Dermis microvascular lymphatic vessel endothelial cell (primary cell): ENCODE measurements around the gene SLC46A3. TPM values are rescaled to one million over a fixed set of nuclear protein-coding genes. Genes with fewer than 3 reads are reported as not detected.
"Not testable (repeated sequence)": the region's sequence is repeated elsewhere in the genome, so short reads cannot be mapped to it uniquely, and the experiment has no call there.

Source experiments
- DNase-seq, 2 donors: peaks; one replicate each; pipeline versions ENCODE4 v3.0.0 to v3.0.0-alpha.2; 2010; ENCODE audit warnings: low read depth in 2 of 2
- total RNA-seq: library from RNA; depleted of rRNA; stranded (reverse); fragments of >200 nt; gene quantifications from 2 replicates; pipeline ENCODE4 v1.2.1, GENCODE V29; 2014

SLC46A3 gene
- total RNA-seq, 1 donor from 2014 or later = 2.7 TPM

DNA sequence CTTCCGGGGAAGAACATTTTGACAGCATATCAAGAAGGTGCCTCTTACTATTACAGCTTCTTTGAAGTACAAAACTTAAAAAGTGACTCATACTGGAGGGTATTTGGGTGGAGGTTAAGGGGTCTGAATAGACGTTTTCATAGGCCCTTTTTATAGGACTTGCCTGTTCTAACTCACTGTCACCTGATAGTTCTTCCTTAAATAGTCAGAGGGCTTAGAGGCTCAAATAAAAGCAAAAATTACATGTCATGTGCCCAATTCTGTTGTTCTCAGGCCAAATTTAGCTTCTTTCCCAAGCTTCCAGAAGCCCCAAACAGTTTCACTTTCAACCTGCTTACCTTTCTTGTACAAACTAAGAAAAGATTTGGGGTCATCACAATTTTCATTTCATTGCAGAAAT, 16.1 kb upstream of the SLC46A3 start:
- DNase-seq = no peak

- no peak for DNase-seq
Observed at GRCh38 chr13:28730762-28731161, 12.0 kb upstream of the SLC46A3 start.

DNA sequence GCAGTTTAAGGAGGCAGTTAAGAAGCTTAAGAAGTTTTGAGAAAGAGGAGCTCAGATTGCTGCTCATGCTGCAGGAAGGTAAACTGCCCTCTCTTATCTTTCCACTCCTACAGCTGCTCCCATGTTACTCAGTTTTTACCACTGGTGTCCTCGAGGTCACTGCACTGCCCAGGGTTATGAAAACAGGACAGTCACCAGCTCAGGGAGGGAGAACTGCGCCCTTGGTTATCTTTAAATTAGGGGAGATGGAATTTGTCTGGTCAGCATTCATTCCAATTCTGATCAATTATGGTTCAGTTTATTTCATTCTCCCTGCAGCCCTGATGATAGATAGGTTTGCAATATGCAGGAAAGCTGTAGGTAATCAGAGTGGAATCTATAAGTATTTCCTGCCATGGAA, 10.8 kb upstream of the SLC46A3 start:
- DNase-seq = no peak

DNA sequence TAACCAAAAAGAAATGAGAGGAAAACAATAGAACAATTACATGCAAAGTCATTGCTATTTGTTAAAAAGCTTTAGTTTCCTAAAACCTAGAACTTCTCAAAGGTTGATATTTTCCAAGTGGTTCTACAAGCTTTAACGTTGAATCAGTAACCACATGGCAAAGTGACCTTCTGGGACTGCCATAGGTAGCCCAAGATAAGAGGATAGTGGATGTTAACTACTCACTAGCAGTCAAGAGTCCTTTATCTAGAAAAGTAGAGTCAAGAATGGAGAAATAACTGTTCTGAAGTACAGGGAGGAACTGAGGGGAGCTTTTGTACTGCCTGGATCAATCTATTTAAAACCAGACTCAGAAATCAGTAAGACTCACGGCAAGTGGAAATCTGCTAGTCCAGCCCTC, 9.9 kb upstream of the SLC46A3 start:
- DNase-seq = no peak

DNA sequence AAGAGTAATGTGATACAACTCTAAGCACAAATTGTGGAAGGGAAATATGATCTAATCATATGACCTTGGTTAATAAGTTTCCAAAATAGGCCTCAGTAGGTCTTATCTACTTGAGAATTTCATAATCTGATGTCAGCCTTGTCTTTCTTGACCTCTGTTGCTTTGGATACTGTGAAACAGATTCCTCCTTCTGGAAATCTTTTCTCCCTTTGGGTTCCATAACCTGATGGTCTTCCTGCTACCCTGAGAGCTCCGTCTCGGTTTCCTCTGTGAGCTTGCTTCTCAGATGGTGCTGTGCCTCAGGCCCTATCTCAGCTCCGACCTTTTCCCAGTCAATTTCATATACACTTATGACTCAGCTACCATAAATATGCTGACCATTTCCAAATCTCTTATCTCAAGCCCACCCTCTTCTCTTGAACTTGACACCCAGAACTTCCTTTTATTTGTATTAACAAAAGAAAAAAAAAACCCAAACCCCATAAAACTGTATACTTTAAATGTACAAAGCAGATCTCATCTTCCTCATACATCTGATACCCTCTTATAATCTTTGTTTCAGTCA, 6.4 kb upstream of the SLC46A3 start:
- DNase-seq = no peak

- no peak for DNase-seq
Observed at GRCh38 chr13:28723806-28724205, 5.0 kb upstream of the SLC46A3 start.

GRCh38 chr13:28719227-28720055, 671 bp upstream of the SLC46A3 start:
- no peak for DNase-seq

- peak; percentile 32 to 48 for DNase-seq
Observed at GRCh38 chr13:28718196-28718542, 601 bp downstream of the SLC46A3 start.

DNA sequence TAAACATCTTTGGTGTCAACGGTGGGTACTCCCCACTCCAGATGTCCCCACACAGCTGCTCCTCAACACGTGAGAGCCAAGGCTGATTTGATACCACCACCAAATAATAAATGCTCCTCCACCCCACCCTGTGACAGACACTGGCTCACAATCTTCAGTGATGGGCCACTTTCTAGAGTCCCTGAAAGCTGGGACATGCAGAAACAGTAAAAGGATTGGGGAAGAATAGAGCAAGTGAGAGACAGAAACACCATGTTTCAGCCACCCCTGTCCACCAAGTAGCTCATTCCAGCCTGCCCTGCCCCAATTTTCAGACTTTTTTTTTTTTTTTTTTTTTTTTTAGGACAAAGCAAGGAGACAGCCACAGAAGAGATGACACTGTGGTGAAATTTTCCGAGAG, 1.6 kb downstream of the SLC46A3 start:
- no peak for DNase-seq

- peak in 1 of 2 donors; percentile 85 for DNase-seq
Observed at GRCh38 chr13:28716511-28716910, 2.3 kb downstream of the SLC46A3 start.

DNA sequence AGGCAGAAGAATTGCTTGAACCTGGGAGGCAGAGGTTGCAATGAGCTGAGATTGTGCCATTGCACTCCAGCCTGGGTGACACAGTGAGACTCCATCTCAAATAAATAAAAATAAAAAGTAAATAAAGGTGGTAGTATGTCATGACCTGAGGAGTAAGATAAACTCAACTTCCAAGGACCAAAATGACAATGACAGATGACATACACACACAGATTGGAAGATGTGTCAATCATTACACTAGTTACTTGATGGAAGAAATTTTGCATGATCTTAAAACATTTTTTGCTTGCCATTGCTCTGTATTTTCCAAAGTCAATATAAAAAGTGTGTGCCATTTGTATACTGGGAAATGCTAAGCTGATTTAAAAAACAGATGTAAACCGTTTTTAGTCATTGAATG, 4.1 kb downstream of the SLC46A3 start:
- no peak for DNase-seq

DNA sequence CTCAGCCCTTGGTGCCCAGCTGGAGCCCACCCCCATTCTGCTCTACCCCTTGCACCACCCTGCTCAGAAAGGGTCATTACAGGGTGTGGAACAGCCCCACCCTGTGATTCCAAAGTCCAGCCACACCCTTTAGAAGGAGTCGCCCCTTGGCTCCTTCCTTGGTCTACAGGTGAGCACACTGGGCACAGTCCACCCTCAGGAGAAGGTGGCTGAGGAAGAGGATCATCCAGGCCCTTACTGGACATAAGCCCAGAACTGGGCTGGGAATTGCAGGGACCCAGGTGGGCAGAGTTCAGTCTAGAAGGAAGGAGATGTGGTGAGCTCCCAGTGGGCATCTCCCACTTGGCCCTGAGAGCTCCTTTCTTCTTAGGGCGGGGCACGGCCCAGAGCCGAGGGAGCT, 8.6 kb downstream of the SLC46A3 start:
- no peak for DNase-seq

GRCh38 chr13:28707629-28708427, 10.9 kb downstream of the SLC46A3 start:
- no peak for DNase-seq

DNA sequence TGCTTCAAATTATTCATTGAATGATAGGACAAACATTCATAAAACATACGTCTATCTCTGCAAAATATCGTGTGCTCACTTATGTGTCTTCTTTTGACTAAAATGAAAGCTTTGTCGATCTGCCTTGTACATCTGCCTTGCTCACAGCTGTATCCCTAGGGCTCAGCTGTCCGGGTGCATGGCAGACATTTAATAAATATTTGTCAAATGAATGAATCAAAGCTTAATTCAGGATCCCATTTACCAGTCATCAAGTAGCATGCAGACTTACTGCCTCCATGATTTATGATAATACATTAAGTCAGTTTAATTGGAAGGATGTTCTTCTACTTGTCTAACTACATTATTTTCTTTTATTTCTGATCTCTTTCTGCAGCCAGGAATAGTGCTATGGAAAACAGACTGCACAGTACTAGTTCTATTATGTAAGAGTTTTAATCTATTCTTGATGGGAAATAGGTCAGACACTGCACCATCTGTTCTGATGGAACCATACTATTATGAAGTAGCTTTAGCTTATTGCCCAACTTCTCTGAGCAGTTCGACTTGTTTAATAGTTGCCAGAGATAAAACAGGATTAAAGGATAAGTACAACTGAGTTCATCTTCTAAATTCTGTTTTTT, 13.2 kb downstream of the SLC46A3 start:
- no peak for DNase-seq

DNA sequence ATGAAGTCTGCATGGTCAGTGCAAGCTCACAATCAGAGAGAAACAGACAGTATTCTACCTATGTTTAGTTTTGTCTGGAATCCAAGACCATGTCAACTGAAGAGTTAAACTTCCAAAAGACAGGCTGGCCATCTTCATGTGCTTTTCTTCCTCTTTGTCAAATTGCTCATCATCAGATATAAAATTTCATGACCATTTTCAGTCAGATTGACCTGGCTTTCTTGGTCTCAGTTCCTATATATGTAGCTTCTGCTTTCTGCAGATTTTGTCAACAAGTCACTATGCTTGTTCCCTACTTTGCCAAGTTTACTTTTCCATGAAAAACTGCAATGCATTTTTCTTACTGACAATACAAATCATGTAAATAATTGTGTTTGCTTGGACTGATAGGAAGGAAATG, 13.9 kb downstream of the SLC46A3 start:
- no peak for DNase-seq

GRCh38 chr13:28704282-28704681, 14.5 kb downstream of the SLC46A3 start:
- no peak for DNase-seq

DNA sequence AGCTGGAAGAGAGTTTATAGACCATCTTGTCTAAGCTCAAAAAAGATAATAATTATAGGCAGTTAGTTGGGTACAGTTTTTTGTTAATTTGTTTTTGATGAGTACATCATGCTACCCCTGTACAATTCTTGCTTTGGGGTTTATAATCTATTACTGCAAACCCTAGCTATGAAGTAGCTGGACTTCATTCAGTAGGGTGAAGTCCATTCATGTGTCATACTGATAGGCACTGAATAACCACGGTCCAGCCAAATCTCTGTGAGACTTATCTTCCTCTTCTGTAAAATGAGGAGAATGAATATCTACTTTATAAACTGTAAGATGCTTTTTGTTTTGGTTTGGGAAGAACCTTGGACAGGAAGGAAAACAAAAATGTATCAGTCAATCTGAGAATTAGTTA, 19.5 kb downstream of the SLC46A3 start:
- DNase-seq = no peak

GRCh38 chr13:28697441-28697840, 21.3 kb downstream of the SLC46A3 start:
- DNase-seq = no peak

- DNase-seq = not testable (repeated sequence)
Observed at GRCh38 chr13:28693605-28694491, 24.9 kb downstream of the SLC46A3 start.

DNA sequence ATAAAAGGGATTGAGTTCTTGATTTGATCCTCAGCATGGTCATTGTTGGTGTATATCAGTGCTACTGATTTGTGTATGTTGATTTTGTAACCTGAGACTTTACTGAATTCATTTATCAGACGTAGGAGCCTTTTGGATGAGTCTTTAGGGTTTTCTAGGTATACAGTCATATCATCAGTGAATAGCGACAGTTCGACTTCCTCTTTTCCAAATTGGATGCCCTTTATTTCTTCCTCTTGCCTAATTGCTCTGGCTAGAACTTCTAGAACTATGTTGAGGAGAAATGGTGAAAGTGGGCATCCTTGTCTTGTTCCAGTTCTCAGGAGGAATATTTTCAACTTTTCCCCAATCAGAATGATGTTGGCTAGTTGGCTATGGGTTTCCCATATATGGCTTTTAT, 32.9 kb downstream of the SLC46A3 start:
- DNase-seq = no peak

- DNase-seq = no peak
Observed at GRCh38 chr13:28685114-28685513, 33.7 kb downstream of the SLC46A3 start.
